Mucosa of descending colon (tissue), 3 donors: ENCODE data around the gene RPL5. TPM values are rescaled to one million over a fixed set of nuclear protein-coding genes. Genes with fewer than 3 reads are reported as not detected.

Experiments
- ATAC-seq: fragments of 200-7000 bp; cut with Tn5 transposase; one replicate; pipeline ENCODE4 v1.9.1; 2020; ENCODE audit warnings: mild to moderate bottlenecking, moderate library complexity
- DNase-seq, 3 donors: peaks; one replicate each; pipeline ENCODE4 v3.0.0-alpha.2; 2020
- H3K36me3 ChIP-seq: fragments of 200-600 bp; one replicate; pipeline ENCODE4 v1.8.0; 2021; ENCODE audit warnings: low read depth, mild to moderate bottlenecking
- H3K4me1 ChIP-seq: fragments of 200-600 bp; one replicate; pipeline ENCODE4 v1.8.0; 2021; ENCODE audit warnings: low read depth, mild to moderate bottlenecking
- H3K4me3 ChIP-seq: fragments of 200-600 bp; one replicate; pipeline ENCODE4 v1.8.0; 2021; ENCODE audit warnings: mild to moderate bottlenecking
- H3K9me3 ChIP-seq: fragments of 200-600 bp; one replicate; pipeline ENCODE4 v1.8.0; 2021; ENCODE audit warnings: mild to moderate bottlenecking
- intact Hi-C, 2 donors: fragments of 100-400 bp; cut with DNase I in 1 of 2; cut with micrococcal nuclease in 1 of 2; formaldehyde crosslinking; loops; one replicate each; pipeline versions ENCODE4 v1.11.0 to v1.11.1; 2022; cut with DNase I, micrococcal nuclease
- total RNA-seq, 3 donors: library from RNA; stranded (reverse); fragmentation: NEBNext Ultra II Directional in 2 of 3; extraction: Animal tissue kit (Norgen Biotek cat#: 25700) in 2 of 3; gene quantifications; one replicate each; pipeline versions ENCODE4 v1.2.1 to v1.2.4, GENCODE V29; 2021 to 2023
- TF ChIP-seq, protein P1 (sequence below): fragments of 200-600 bp; IDR thresholded peaks from one replicate; pipeline ENCODE4 v1.8.0; 2022; ENCODE audit warnings: antibody characterized with exemption, mild to moderate bottlenecking
- donor health status: DM: no; HTN: no; CAD: no; lungs with moderate emphysema.
- donor health status: DM: no; HTN: no; CAD: no.
- donor health status: DM: no; HTN: yes; CAD: no.

Gene RPL5
- total RNA-seq, 3 donors from 2014 or later, result 627 to 944 (median 705) TPM

DNA sequence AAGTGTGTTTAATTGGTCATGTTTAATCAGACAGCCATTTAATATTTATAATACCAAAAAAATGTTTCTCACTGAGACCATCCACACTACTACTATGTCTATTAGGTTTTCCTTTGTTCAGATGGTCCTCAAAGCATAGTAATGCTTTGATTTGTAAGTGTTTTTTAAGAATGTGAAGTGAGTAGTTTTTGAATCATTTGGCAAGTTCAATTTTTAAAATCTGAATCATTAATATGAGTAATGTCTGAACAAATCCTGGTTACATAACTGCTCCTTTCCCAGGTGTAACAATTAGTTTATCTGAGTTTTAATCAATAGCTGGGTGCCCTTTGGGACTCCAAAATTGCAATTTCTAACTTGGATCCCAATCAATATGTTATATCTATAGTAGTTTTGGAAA, 23.5 kb upstream of the RPL5 start:
- Histone ChIP-seq H3K4me1 (peaks cover 8% of the 10 kb centered on the region), H3K4me3 (no peak overlapping the region), H3K9me3 (no peaks in the 10 kb centered on the region), H3K36me3 (no peaks in the 10 kb centered on the region)
- DNase-seq, result no peak
- ATAC-seq, result no peak
- intact Hi-C loops, result no loop called here
- TF ChIP-seq, protein P1, sequence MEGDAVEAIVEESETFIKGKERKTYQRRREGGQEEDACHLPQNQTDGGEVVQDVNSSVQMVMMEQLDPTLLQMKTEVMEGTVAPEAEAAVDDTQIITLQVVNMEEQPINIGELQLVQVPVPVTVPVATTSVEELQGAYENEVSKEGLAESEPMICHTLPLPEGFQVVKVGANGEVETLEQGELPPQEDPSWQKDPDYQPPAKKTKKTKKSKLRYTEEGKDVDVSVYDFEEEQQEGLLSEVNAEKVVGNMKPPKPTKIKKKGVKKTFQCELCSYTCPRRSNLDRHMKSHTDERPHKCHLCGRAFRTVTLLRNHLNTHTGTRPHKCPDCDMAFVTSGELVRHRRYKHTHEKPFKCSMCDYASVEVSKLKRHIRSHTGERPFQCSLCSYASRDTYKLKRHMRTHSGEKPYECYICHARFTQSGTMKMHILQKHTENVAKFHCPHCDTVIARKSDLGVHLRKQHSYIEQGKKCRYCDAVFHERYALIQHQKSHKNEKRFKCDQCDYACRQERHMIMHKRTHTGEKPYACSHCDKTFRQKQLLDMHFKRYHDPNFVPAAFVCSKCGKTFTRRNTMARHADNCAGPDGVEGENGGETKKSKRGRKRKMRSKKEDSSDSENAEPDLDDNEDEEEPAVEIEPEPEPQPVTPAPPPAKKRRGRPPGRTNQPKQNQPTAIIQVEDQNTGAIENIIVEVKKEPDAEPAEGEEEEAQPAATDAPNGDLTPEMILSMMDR, result no peak

DNA sequence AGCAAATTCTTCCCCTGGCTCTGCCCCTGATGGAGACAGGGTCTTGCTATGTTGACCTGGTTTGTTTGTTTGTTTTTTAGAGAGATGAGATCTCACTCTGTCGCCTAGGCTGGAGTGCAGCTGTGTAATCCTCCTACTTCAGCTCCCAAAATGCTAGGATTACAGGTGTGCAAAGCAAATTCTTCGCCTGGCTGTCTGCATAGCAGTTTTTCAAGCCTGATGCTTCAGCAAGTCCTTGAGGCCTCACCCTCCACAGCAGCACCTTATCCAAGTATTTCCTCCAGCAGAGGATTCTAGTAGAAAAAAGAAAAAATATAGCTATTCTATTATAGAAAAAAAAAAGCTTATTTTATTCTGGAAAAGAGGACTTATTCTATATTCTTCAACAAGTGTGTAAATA, 15.1 kb upstream of the RPL5 start:
- H3K4me1 ChIP-seq, result peaks cover 10% of the 10 kb centered on the region
- no peaks in the 10 kb centered on the region for H3K36me3 ChIP-seq
- no peak for ATAC-seq
- intact Hi-C loops, result loop anchor here in 1 of 2 donors (10.0 kb wide), 1 partner anchor 72 kb away; no protein-coding TSS in a partner anchor
- TF ChIP-seq, protein P1, result no peak
- no peak for DNase-seq
- H3K9me3 ChIP-seq, result no peaks in the 10 kb centered on the region
- H3K4me3 ChIP-seq, result no peak overlapping the region

DNA sequence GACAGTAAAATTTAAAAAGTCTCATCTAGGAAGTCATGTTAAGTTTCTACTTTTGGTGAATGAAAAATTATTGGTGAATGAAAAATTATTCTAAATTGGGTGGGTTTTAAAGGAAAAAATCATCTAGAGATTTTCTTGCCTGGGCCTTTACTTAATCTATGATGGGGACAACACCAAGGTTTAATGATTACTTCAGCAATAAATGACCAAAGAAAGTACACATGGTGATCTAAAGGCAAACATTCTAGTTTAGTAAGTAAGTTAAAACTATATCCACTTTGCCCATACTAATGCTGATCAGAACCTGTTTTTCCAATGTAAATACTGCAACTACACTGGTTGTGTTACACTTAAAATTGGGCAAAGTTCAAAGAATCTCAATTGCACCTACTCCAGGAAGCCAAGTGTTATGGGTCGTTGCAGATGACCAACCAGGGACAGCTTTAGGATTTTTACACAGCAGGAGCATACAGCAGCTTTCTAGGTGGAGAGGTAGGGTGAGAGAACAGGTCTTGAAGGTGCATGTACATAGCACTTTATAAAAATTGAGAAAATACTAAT, 14.6 kb upstream of the RPL5 start:
- peak in 1 of 3 donors; percentile 49 for DNase-seq
- Histone ChIP-seq H3K36me3 (no peaks in the 10 kb centered on the region), H3K4me3 (no peak overlapping the region), H3K4me1 (peaks cover 10% of the 10 kb centered on the region), H3K9me3 (no peaks in the 10 kb centered on the region)
- ATAC-seq, result peak; percentile 94
- intact Hi-C loops, result loop anchor here in 1 of 2 donors (10.0 kb wide), 1 partner anchor 72 kb away; no protein-coding TSS in a partner anchor
- TF ChIP-seq, protein P1, result no peak

DNA sequence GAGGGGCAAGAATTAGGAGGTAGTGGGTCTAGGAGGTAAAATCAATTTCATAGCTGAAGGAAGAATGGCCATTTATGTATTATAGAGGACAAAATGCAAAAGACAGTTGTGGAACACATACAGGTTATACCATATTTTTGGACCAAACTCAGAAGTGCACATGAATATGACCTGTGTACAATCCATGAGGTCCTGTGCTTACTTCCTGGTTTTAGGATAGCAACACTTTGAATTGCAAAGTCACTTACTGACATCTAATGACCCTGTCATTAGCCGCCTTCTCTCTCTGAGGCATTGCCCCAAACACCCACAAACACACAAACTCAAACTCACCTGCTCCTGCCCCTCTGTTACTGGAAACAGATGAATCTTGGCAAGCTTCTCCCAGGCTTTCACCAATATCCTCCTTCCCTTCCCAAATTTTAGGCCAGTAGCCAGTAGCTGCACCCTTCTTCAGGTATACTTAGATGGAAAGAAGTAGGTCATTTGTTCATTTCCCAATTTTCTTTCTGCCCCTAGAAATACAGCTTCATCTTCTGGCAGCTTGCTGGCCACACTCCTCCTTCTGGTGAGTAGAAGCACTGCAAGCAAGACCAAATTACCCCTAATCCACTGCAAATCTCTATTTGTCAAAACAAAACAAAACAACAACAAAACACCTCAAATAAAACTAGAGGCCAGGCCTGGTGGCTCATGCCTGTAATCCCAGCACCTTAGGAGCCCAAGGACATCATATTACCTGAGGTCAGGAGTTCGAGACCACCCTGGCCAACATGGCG, 13.7 kb upstream of the RPL5 start:
- ATAC-seq, result peak; percentile 64
- H3K4me1 ChIP-seq, result peaks cover 10% of the 10 kb centered on the region
- intact Hi-C loops, result loop anchor here in 1 of 2 donors (10.0 kb wide), 1 partner anchor 73 kb away; no protein-coding TSS in a partner anchor
- H3K36me3 ChIP-seq, result no peaks in the 10 kb centered on the region
- no peak overlapping the region for H3K4me3 ChIP-seq
- no peaks in the 10 kb centered on the region for H3K9me3 ChIP-seq
- TF ChIP-seq, protein P1, result peak; percentile 54
- peak in 1 of 3 donors; percentile 48 for DNase-seq

DNA sequence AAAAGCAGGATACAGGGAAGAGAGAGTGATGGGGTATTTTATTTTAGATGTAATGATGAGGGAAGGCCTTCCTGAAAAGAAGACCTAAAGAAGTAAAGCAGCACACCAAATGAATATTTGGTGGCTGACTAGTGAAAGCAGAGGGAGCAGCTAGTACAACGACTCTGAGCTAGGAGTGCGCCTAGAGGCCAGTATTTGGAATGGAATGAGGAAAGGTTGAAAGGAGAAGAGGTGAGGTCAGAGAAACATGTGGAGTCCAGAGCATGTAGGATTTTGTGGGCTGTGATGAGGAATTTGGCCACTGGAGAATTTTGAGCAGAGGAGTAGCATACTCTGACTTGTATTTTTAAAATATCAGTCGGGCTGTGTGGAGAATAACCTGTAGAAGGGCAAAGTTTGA, 11.8 kb upstream of the RPL5 start:
- TF ChIP-seq, protein P1, result no peak
- ATAC-seq, result no peak
- H3K36me3 ChIP-seq, result no peaks in the 10 kb centered on the region

More for the DNA sequence above, 11.8 kb upstream of the RPL5 start:
- H3K4me3 ChIP-seq, result no peak overlapping the region
- H3K4me1 ChIP-seq, result peaks cover 10% of the 10 kb centered on the region
- intact Hi-C loops, result no loop called here
- no peak for DNase-seq
- no peaks in the 10 kb centered on the region for H3K9me3 ChIP-seq
